AG04450 (cell line): Measurements from ENCODE around the gene TMEM107. TPM values are rescaled to one million over a fixed set of nuclear protein-coding genes. Genes with fewer than 3 reads are reported as not detected.

ENCODE experiments used
- CTCF ChIA-PET: fragments of 300-600, 350-600 bp; formaldehyde crosslinking; extraction: SDS; loops from one replicate; lab custom pipeline; 2022; ENCODE audit warnings: antibody characterized with exemption, inconsistent platforms; lab: Charles Lee
- POLR2A ChIA-PET: fragments of 350-600 bp; formaldehyde crosslinking; extraction: SDS; loops from one replicate; lab custom pipeline; 2021; ENCODE audit warnings: antibody characterized with exemption, inconsistent platforms; lab: Yijun Ruan, JAX
- DNase-seq: peaks from one replicate; pipeline ENCODE4 v3.0.0-alpha.2; 2011; ENCODE audit warnings: low read depth, low spot score
- H3K27ac ChIP-seq: one replicate; pipeline ENCODE4 v1.5.1; 2012; ENCODE audit warnings: low read depth, low read length, control low read depth
- H3K27me3 ChIP-seq: one replicate; pipeline ENCODE4 v1.6.0; 2012; ENCODE audit warnings: low read length; ENCODE audit not compliant: control insufficient read depth, insufficient read depth
- H3K4me3 ChIP-seq: 2 replicates; pipeline ENCODE4 v1.5.1; 2011; ENCODE audit warnings: mild to moderate bottlenecking, low read depth, low read length, control low read depth
- H3K9me3 ChIP-seq: 2 replicates; pipeline ENCODE4 v1.5.1; 2012; ENCODE audit warnings: low read length; ENCODE audit not compliant: control insufficient read depth, insufficient read depth
- polyA plus RNA-seq: library from polyadenylated mRNA; depleted of rRNA; stranded (reverse); fragments of >200 nt; gene quantifications from 2 replicates; pipeline ENCODE4 v1.2.3, GENCODE V29; 2011
- TF ChIP-seq, protein P1 (sequence below): IDR thresholded peaks from 2 replicates; pipeline ENCODE4 v1.5.1; 2011; ENCODE audit warnings: low read depth, low read length, control low read depth, inconsistent platforms

Gene TMEM107
- polyA plus RNA-seq, 1 experiment = 9.6 TPM

DNA sequence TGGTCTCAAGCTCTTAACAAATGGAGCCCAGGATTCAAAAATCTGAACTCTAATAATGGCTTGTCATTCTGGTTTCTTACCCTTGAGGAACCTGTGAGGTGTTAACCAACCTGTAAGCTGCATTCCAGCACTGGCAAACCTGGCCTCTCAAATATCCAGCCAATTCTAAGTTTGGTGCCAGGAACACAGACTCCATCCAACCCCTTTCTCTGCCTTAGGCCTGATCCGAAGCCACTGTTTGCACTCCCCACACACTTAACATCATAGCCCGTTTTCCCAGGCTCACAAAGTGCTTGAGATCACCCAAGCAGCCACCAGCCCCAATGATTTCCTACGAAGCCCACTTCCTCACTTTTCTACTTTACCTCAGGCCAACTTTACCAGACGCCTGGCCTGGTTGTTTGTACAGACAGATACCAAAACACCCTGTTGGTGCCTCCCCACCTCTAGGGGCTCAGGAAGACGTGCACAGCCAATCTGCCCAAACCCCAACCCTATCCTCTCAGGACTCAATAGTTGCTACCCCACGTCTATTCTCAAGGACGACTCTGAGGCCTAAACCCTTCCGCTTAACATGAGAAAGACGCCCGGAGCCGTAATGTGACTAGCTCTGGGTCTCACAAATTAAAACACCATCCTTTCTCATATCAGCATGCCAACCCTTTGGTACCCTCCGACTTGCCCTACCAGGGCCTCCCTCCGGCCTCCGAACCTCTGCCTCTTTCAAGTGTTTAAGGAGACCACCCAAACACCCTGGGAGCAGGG lies 20.8 kb downstream of the TMEM107 start:
- no peaks in the 10 kb centered on the region; the same call in 1 of the 2 replicates for H3K9me3 ChIP-seq
- CTCF ChIA-PET = interaction anchor here (1.2 kb wide), 1 partner anchor 18 kb away, joined by 3 read pairs; no protein-coding TSS in a partner anchor
- H3K27me3 ChIP-seq = no peaks in the 10 kb centered on the region
- TF ChIP-seq, protein P1, sequence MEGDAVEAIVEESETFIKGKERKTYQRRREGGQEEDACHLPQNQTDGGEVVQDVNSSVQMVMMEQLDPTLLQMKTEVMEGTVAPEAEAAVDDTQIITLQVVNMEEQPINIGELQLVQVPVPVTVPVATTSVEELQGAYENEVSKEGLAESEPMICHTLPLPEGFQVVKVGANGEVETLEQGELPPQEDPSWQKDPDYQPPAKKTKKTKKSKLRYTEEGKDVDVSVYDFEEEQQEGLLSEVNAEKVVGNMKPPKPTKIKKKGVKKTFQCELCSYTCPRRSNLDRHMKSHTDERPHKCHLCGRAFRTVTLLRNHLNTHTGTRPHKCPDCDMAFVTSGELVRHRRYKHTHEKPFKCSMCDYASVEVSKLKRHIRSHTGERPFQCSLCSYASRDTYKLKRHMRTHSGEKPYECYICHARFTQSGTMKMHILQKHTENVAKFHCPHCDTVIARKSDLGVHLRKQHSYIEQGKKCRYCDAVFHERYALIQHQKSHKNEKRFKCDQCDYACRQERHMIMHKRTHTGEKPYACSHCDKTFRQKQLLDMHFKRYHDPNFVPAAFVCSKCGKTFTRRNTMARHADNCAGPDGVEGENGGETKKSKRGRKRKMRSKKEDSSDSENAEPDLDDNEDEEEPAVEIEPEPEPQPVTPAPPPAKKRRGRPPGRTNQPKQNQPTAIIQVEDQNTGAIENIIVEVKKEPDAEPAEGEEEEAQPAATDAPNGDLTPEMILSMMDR = no peak
- H3K4me3 ChIP-seq = peak overlapping the region; percentile 72
- POLR2A ChIA-PET = interaction anchor here (2.0 kb wide), 1 partner anchor 18 kb away, joined by 23 read pairs; no protein-coding TSS in a partner anchor
- DNase-seq = no peak
- peak overlapping the region; percentile 88 for H3K27ac ChIP-seq

DNA sequence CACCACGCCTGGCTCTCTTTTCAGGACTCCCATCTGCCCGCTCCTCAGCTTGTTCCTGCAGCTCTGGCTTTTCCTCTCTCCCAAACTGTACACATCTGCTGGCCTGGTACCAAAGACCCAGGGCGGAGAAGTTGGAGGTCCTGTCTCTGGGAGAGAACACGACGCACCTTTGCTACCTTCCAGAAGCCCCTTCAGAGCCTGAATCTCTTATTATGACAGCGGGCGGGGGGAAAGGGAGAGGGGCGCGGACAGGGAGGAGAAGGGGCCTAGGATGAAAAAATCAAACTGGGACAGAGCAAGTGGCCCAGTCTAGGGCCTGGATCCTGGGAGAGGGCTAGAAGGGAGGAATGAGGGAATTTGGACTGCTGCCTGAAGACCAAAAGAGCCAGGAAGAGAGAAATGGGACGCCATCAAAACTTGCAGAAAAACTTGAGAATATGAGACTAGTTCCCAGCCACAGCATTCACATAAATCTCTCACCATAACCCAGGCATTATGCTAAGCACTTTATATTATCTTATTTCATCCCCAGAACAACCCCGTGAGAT lies 21.5 kb downstream of the TMEM107 start:
- TF ChIP-seq, protein P1 = no peak
- Histone ChIP-seq H3K27ac (peak overlapping the region; percentile 100), H3K9me3 (no peaks in the 10 kb centered on the region; the same call in 1 of the 2 replicates), H3K4me3 (peak overlapping the region; percentile 21; the same call in 1 of the 2 replicates), H3K27me3 (no peaks in the 10 kb centered on the region)
- ChIA-PET CTCF (interaction anchor here (1.3 kb wide), 1 partner anchor 16 kb away, joined by 7 read pairs; no protein-coding TSS in a partner anchor), POLR2A (interaction anchor here (0.5 to 3.0 kb wide), 3 partner anchors 15 to 18 kb away, joined by 3 to 14 read pairs (median 7); no protein-coding TSS in a partner anchor)
- no peak for DNase-seq

DNA sequence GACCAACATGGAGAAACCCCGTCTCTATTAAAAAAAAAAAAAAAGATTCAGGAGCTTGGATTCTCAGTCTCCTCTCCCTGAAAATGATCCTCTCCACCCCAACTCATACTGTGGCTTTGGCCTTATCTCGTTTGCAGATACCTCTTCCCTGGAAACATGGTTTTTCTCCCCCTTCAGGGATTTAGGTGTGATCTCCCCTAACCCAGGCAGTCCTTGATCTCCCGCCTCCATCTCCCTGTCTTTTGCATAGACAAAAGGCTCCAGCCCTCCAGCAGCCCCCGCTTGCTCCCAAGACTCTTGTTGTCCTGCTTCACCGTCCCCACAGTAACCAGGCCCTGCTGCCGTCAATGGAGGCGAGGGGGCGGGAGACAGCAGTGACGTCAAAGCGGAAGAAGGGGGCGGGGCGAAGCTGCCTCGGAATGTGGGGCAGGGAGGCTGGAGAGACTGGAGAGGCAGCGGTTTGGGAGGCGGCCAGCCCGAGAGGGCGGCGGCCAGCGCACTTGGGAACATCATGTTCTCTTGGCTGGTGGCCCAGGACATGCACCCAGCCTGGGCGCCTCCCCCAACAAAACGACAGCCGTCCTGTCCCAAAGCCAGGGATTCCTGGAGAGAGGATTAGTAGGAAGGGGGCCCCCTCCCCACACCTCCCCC lies 22.1 kb downstream of the TMEM107 start:
- Histone ChIP-seq H3K4me3 (peak overlapping the region; percentile 45), H3K9me3 (no peaks in the 10 kb centered on the region; the same call in 1 of the 2 replicates), H3K27me3 (no peaks in the 10 kb centered on the region), H3K27ac (peak overlapping the region; percentile 100)
- peak; percentile 98 for DNase-seq
- POLR2A ChIA-PET = interaction anchor here (0.7 to 3.0 kb wide), 6 partner anchors 14 to 645 kb away, joined by 3 to 14 read pairs (median 4); no protein-coding TSS in a partner anchor
- TF ChIP-seq, protein P1 = no peak
- CTCF ChIA-PET = interaction anchor here (0.7 to 1.4 kb wide), 3 partner anchors 15 to 233 kb away, joined by 4 to 7 read pairs (median 4); partner anchors contain the start of gene ALOXE3

DNA sequence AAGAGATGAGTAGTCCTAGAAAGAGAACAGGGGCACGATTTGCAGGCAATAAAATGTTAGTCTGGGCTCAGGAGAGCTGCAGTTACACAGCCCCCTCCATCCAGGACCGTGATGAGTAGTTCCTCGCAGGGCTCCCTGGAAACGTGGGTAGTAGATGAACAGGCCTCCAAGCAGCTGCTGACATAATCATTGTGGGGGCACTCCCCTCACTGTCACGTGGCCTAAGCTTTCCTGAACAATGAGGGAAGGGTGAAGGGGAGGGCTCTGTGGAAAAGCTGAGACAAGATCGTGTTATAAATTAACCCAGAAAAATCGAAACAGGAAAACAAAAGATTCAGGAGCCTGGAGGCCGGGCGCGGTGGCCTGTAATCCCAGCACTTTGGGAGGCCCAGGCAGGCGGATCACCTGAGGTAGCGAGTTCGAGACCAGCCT lies 22.6 kb downstream of the TMEM107 start:
- H3K4me3 ChIP-seq = no peak overlapping the region; the same call in 1 of the 2 replicates
- DNase-seq = peak; percentile 92
- H3K27me3 ChIP-seq = no peaks in the 10 kb centered on the region
- no peaks in the 10 kb centered on the region; the same call in 1 of the 2 replicates for H3K9me3 ChIP-seq
- CTCF ChIA-PET = interaction anchor here (0.7 to 1.4 kb wide), 3 partner anchors 15 to 234 kb away, joined by 4 to 7 read pairs (median 4); partner anchors contain the start of gene ALOXE3
- peak overlapping the region; percentile 100 for H3K27ac ChIP-seq
- POLR2A ChIA-PET = interaction anchor here (0.7 to 3.0 kb wide), 5 partner anchors 13 to 644 kb away, joined by 3 to 14 read pairs (median 4); no protein-coding TSS in a partner anchor
- TF ChIP-seq, protein P1 = no peak
